Large intestine (tissue), 3 donors: ENCODE measurements around the gene IARS2. TPM values are rescaled to one million over a fixed set of nuclear protein-coding genes. Genes with fewer than 3 reads are reported as not detected.
"Not testable (repeated sequence)": the region's sequence is repeated elsewhere in the genome, so short reads cannot be mapped to it uniquely, and the experiment has no call there.

ENCODE experiments used
- DNase-seq, 2 donors: peaks; one replicate each; pipeline versions ENCODE4 v3.0.0 to v3.0.0-alpha.2; 2013
- H3K27ac ChIP-seq: one replicate; pipeline ENCODE4 v1.5.1; 2013; ENCODE audit warnings: low read length
- H3K27me3 ChIP-seq: 2 replicates; pipeline ENCODE4 v1.6.1; 2013; ENCODE audit warnings: low read length; ENCODE audit not compliant: control insufficient read depth, insufficient read depth
- H3K36me3 ChIP-seq: 2 replicates; pipeline ENCODE4 v1.6.1; 2013; ENCODE audit warnings: low read length; ENCODE audit not compliant: control insufficient read depth, insufficient read depth
- H3K4me1 ChIP-seq: one replicate; pipeline ENCODE4 v1.6.1; 2013; ENCODE audit warnings: low read length; ENCODE audit not compliant: control insufficient read depth, insufficient read depth
- H3K4me3 ChIP-seq: one replicate; pipeline ENCODE4 v1.5.1; 2013; ENCODE audit warnings: low read length
- H3K9me3 ChIP-seq: one replicate; pipeline ENCODE4 v1.6.1; 2013; ENCODE audit warnings: mild to moderate bottlenecking, low read depth, low read length, moderate library complexity; ENCODE audit not compliant: control insufficient read depth
- WGBS: methylation state at CpG from one replicate; pipeline ENCODE4 v1.1.5; 2013; ENCODE audit warnings: low lambda C conversion rate; ENCODE audit not compliant: insufficient coverage; 5-methylcytosine and 5-hydroxymethylcytosine counted together
- polyA plus RNA-seq: library from polyadenylated mRNA; unstranded; fragments of 120-200 nt; gene quantifications from one replicate; pipeline ENCODE4 v1.2.1, GENCODE V29; 2013

The IARS2 gene
- polyA plus RNA-seq, 1 donor = 75.9 TPM

GRCh38 chr1:220160027-220160426, 66.1 kb downstream of the IARS2 start:
- peak in 1 of 2 donors; percentile 48 for DNase-seq
- Histone ChIP-seq H3K4me1 (no peaks in the 10 kb centered on the region), H3K36me3 (peaks cover 44% of the 10 kb centered on the region), H3K9me3 (no peaks in the 10 kb centered on the region), H3K4me3 (no peak overlapping the region), H3K27me3 (no peaks in the 10 kb centered on the region), H3K27ac (peak overlapping the region; percentile 45)
- no CpG with 5 or more reads among the region's 1 CpG for WGBS

- Histone ChIP-seq H3K36me3 (peaks cover 33% of the 10 kb centered on the region), H3K27me3 (no peaks in the 10 kb centered on the region), H3K4me3 (no peak overlapping the region), H3K4me1 (no peaks in the 10 kb centered on the region), H3K9me3 (no peaks in the 10 kb centered on the region), H3K27ac (no peak overlapping the region)
- DNase-seq = no peak
- WGBS = no CpG with 5 or more reads among the region's 1 CpG
Observed at GRCh38 chr1:220164116-220164515, 70.2 kb downstream of the IARS2 start.

GRCh38 chr1:220164517-220164916, 70.6 kb downstream of the IARS2 start:
- no peak for DNase-seq
- peaks cover 33% of the 10 kb centered on the region for H3K36me3 ChIP-seq
- no peaks in the 10 kb centered on the region for H3K4me1 ChIP-seq
- no peak overlapping the region for H3K27ac ChIP-seq
- H3K4me3 ChIP-seq = no peak overlapping the region
- H3K27me3 ChIP-seq = no peaks in the 10 kb centered on the region
- WGBS = 95% methylated on average over 2 of the region's 2 CpGs
- no peaks in the 10 kb centered on the region for H3K9me3 ChIP-seq

GRCh38 chr1:220166853-220167252, 72.9 kb downstream of the IARS2 start:
- Histone ChIP-seq H3K4me1 (no peaks in the 10 kb centered on the region), H3K9me3 (no peaks in the 10 kb centered on the region), H3K36me3 (peaks cover 44% of the 10 kb centered on the region), H3K27me3 (no peaks in the 10 kb centered on the region), H3K4me3 (no peak overlapping the region), H3K27ac (no peak overlapping the region)
- WGBS = 94% methylated on average over 3 of the region's 4 CpGs
- no peak for DNase-seq

GRCh38 chr1:220169887-220170286, 76.0 kb downstream of the IARS2 start:
- WGBS = 100% methylated on average over 1 of the region's 4 CpGs
- H3K27ac ChIP-seq, H3K27me3 ChIP-seq, H3K9me3 ChIP-seq, H3K4me1 ChIP-seq, DNase-seq, H3K4me3 ChIP-seq: not testable (repeated sequence)
- peaks cover 41% of the 10 kb centered on the region for H3K36me3 ChIP-seq

GRCh38 chr1:220170836-220171526, 77.0 kb downstream of the IARS2 start:
- H3K36me3 ChIP-seq = peaks cover 35% of the 10 kb centered on the region
- no peak for DNase-seq
- no peaks in the 10 kb centered on the region for H3K4me1 ChIP-seq
- no peaks in the 10 kb centered on the region for H3K9me3 ChIP-seq
- no peaks in the 10 kb centered on the region for H3K27me3 ChIP-seq
- H3K4me3 ChIP-seq = no peak overlapping the region
- no peak overlapping the region for H3K27ac ChIP-seq
- 100% methylated on average over 1 of the region's 1 CpG for WGBS

GRCh38 chr1:220176540-220176939, 82.6 kb downstream of the IARS2 start:
- WGBS = no CpG with 5 or more reads among the region's 1 CpG
- no peak for DNase-seq
- Histone ChIP-seq H3K9me3 (no peaks in the 10 kb centered on the region), H3K27ac (no peak overlapping the region), H3K4me1 (no peaks in the 10 kb centered on the region), H3K27me3 (no peaks in the 10 kb centered on the region), H3K36me3 (peaks cover 29% of the 10 kb centered on the region), H3K4me3 (no peak overlapping the region)

GRCh38 chr1:220182111-220182510, 88.2 kb downstream of the IARS2 start:
- Histone ChIP-seq H3K9me3 (no peaks in the 10 kb centered on the region), H3K4me1 (no peaks in the 10 kb centered on the region), H3K36me3 (peaks cover 28% of the 10 kb centered on the region), H3K27me3 (no peaks in the 10 kb centered on the region), H3K4me3 (no peak overlapping the region), H3K27ac (no peak overlapping the region)
- WGBS = no CpG with 5 or more reads among the region's 1 CpG
- DNase-seq = no peak

GRCh38 chr1:220182656-220183055, 88.7 kb downstream of the IARS2 start:
- peaks cover 31% of the 10 kb centered on the region for H3K36me3 ChIP-seq
- 100% methylated on average over 1 of the region's 2 CpGs for WGBS
- H3K9me3 ChIP-seq = no peaks in the 10 kb centered on the region

GRCh38 chr1:220184506-220184905, 90.6 kb downstream of the IARS2 start:
- H3K4me3 ChIP-seq = no peak overlapping the region
- no peaks in the 10 kb centered on the region for H3K27me3 ChIP-seq
- no peak overlapping the region for H3K27ac ChIP-seq
- DNase-seq = no peak
- H3K36me3 ChIP-seq = peaks cover 43% of the 10 kb centered on the region
- H3K9me3 ChIP-seq = no peaks in the 10 kb centered on the region
- H3K4me1 ChIP-seq = no peaks in the 10 kb centered on the region
- WGBS = 50% methylated on average over 1 of the region's 1 CpG

More at GRCh38 chr1:220182656-220183055, 88.7 kb downstream of the IARS2 start:
- DNase-seq = no peak
- H3K27me3 ChIP-seq = no peaks in the 10 kb centered on the region
- no peak overlapping the region for H3K27ac ChIP-seq
- no peaks in the 10 kb centered on the region for H3K4me1 ChIP-seq
- H3K4me3 ChIP-seq = no peak overlapping the region

- H3K27me3 ChIP-seq = no peaks in the 10 kb centered on the region
- no peak for DNase-seq
- no peaks in the 10 kb centered on the region for H3K4me1 ChIP-seq
- H3K4me3 ChIP-seq = no peak overlapping the region
- no peaks in the 10 kb centered on the region for H3K9me3 ChIP-seq
- no CpG with 5 or more reads among the region's 2 CpGs for WGBS
- H3K36me3 ChIP-seq = peaks cover 47% of the 10 kb centered on the region
- H3K27ac ChIP-seq = no peak overlapping the region
Observed at GRCh38 chr1:220186752-220187151, 92.8 kb downstream of the IARS2 start.
